SK-N-SH (cell line): Measurements from ENCODE around the gene FAM89B. TPM values are rescaled to one million over a fixed set of nuclear protein-coding genes. Genes with fewer than 3 reads are reported as not detected.

Experiments
- CTCF ChIA-PET: fragments of 300-600, 350-600 bp; formaldehyde crosslinking; extraction: SDS; loops from one replicate; lab custom pipeline; 2021; lab: Yijun Ruan, JAX
- POLR2A ChIA-PET: fragments of 350-600 bp; sonication (Branson Sonifier 250); formaldehyde crosslinking; extraction: SDS; loops from one replicate; lab custom pipeline; 2020; ENCODE audit warnings: antibody characterized with exemption, inconsistent platforms; lab: Yijun Ruan, JAX
- DNase-seq: peaks from one replicate; pipeline ENCODE4 v3.0.0; 2012
- H2AFZ ChIP-seq: fragments of 200-600 bp; sonication (generic); 2 replicates; pipeline ENCODE4 v1.8.1; 2016; ENCODE audit warnings: antibody characterized with exemption, mild to moderate bottlenecking, low read depth
- H3F3A ChIP-seq: fragments of 200-600 bp; sonication (generic); replicated peaks from 2 replicates; pipeline ENCODE3; 2016; ENCODE audit warnings: antibody characterized with exemption, mild to moderate bottlenecking; ENCODE audit not compliant: insufficient read depth
- H3K27ac ChIP-seq, 2 experiments: fragments of 200-500 bp in 1 of 2; fragments of 200-600 bp in 1 of 2; sonication (Bioruptor generic) in 1 of 2; sonication (generic), shearing (Covaris generic) in 1 of 2; 2 replicates each; pipeline versions ENCODE4 v1.5.1 to v1.6.1; 2014 to 2016; ENCODE audit warnings: low read depth in 2 of 2, inconsistent platforms in 1 of 2, low read length in 1 of 2, mild to moderate bottlenecking in 1 of 2, mixed read lengths in 1 of 2
- H3K27me3 ChIP-seq: fragments of 200-600 bp; sonication (generic), shearing (Covaris generic); 2 replicates; pipeline ENCODE4 v1.6.1; 2016; ENCODE audit warnings: mixed run types; ENCODE audit not compliant: insufficient read depth
- H3K36me3 ChIP-seq, 2 experiments: fragments of 200-500 bp in 1 of 2; fragments of 200-600 bp in 1 of 2; sonication (Bioruptor generic) in 1 of 2; sonication (generic) in 1 of 2; replicated peaks in 1 of 2; 2 replicates each; pipeline versions ENCODE3 to v1.5.1; 2014 to 2016; ENCODE audit warnings: low read length in 1 of 2, mild to moderate bottlenecking in 1 of 2; ENCODE audit not compliant: insufficient read depth in 2 of 2, control insufficient read depth in 1 of 2
- H3K4me1 ChIP-seq, 2 experiments: fragments of 200-500 bp in 1 of 2; fragments of 200-600 bp in 1 of 2; sonication (Bioruptor generic) in 1 of 2; sonication (generic), shearing (Covaris generic) in 1 of 2; 2 replicates each; pipeline versions ENCODE4 v1.5.1 to v1.6.1; 2014 to 2016; ENCODE audit warnings: low read depth in 1 of 2, low read length in 1 of 2, mixed run types in 1 of 2; ENCODE audit not compliant: insufficient read depth in 2 of 2, control insufficient read depth in 1 of 2
- H3K4me2 ChIP-seq: fragments of 200-600 bp; sonication (generic), shearing (Covaris generic); 2 replicates; pipeline ENCODE4 v1.6.1; 2017; ENCODE audit warnings: mixed run types
- H3K4me3 ChIP-seq, 2 experiments: fragments of 200-500 bp in 1 of 2; fragments of 200-600 bp in 1 of 2; sonication (Bioruptor generic) in 1 of 2; sonication (generic), shearing (Covaris generic) in 1 of 2; 2 replicates each; pipeline versions ENCODE4 v1.5.1 to v1.8.1; 2014 to 2016; ENCODE audit warnings: low read depth in 2 of 2, inconsistent platforms in 1 of 2, low read length in 1 of 2, mild to moderate bottlenecking in 1 of 2, mixed read lengths in 1 of 2, moderate library complexity in 1 of 2
- H3K79me2 ChIP-seq: fragments of 200-600 bp; sonication (generic); 2 replicates; pipeline ENCODE4 v1.8.1; 2017; ENCODE audit warnings: mild to moderate bottlenecking; ENCODE audit not compliant: insufficient read depth
- H3K9ac ChIP-seq: fragments of 200-600 bp; sonication (generic); 2 replicates; pipeline ENCODE4 v1.6.1; 2017; ENCODE audit warnings: mixed run types
- H3K9me2 ChIP-seq: fragments of 200-600 bp; sonication (generic); 2 replicates; pipeline ENCODE4 v1.6.1; 2017; ENCODE audit warnings: mixed run types
- H3K9me3 ChIP-seq: fragments of 200-600 bp; sonication (generic); 2 replicates; pipeline ENCODE4 v1.6.1; 2017; ENCODE audit warnings: mixed run types, mild to moderate bottlenecking, moderate library complexity
- H4K20me1 ChIP-seq: fragments of 200-600 bp; sonication (generic); 2 replicates; pipeline ENCODE4 v1.6.1; 2017; ENCODE audit warnings: mild to moderate bottlenecking, mixed run types; ENCODE audit not compliant: insufficient read depth
- EZH2phosphoT487 ChIP-seq: fragments of 200-600 bp; sonication (generic); IDR thresholded peaks from 2 replicates; pipeline ENCODE4 v1.6.1; 2017; ENCODE audit warnings: low read depth, mixed run types, mild to moderate bottlenecking, antibody characterized with exemption, moderate library complexity, borderline replicate concordance
- FOXJ3 ChIP-seq: sonication (generic); formaldehyde crosslinking; IDR thresholded peaks from 2 replicates; pipeline ENCODE4 v1.5.1; 2020; ENCODE audit warnings: mild to moderate bottlenecking, missing genetic modification reagents
- FOXM1 ChIP-seq: IDR thresholded peaks from 2 replicates; pipeline ENCODE4 v1.4.0; 2012; ENCODE audit warnings: low read depth, mild to moderate bottlenecking
- MEF2A ChIP-seq: IDR thresholded peaks from 2 replicates; pipeline ENCODE4 v1.4.0; 2012; ENCODE audit warnings: low read depth, borderline replicate concordance
- MXI1 ChIP-seq: IDR thresholded peaks from 2 replicates; pipeline ENCODE4 v1.6.1; 2012; ENCODE audit warnings: mild to moderate bottlenecking, low read depth, low read length, improper control_type of control experiment
- NFIC ChIP-seq: IDR thresholded peaks from 2 replicates; pipeline ENCODE4 v1.4.0; 2012; ENCODE audit warnings: borderline replicate concordance
- RCOR1 ChIP-seq: fragments of 150-350 bp; IDR thresholded peaks from 2 replicates; pipeline ENCODE4 v1.6.1; 2017; ENCODE audit warnings: antibody characterized with exemption, low read length
- RFX5 ChIP-seq: IDR thresholded peaks from 2 replicates; pipeline ENCODE4 v1.6.1; 2012; ENCODE audit warnings: mild to moderate bottlenecking, improper control_type of control experiment, low read length
- TAF1 ChIP-seq: IDR thresholded peaks from 2 replicates; pipeline ENCODE4 v1.6.1; 2012; ENCODE audit warnings: low read depth, mild to moderate bottlenecking, low read length, moderate library complexity, borderline replicate concordance
- TCF12 ChIP-seq: IDR thresholded peaks from 2 replicates; pipeline ENCODE4 v1.4.0; 2012
- TEAD4 ChIP-seq: IDR thresholded peaks from 2 replicates; pipeline ENCODE4 v1.4.0; 2012; ENCODE audit warnings: mild to moderate bottlenecking, borderline replicate concordance; ENCODE audit not compliant: insufficient read depth
- whole genome bisulfite sequencing: methylation state at CpG from one replicate; pipeline ENCODE4 v1.1.6; 2017; ENCODE audit warnings: low lambda C conversion rate; 5-methylcytosine and 5-hydroxymethylcytosine counted together
- polyA plus RNA-seq, 3 experiments: library from polyadenylated mRNA; depleted of rRNA; stranded (reverse); fragments of >200 nt; gene quantifications; 2 replicates each; pipeline ENCODE4 v1.2.3, GENCODE V29; 2012
- TF ChIP-seq, protein P1 (sequence below): fragments of 200-600 bp; sonication (generic); IDR thresholded peaks from 2 replicates; pipeline ENCODE4 v1.6.1; 2017; ENCODE audit warnings: antibody characterized with exemption, mild to moderate bottlenecking, moderate library complexity
- TF ChIP-seq, protein P2 (sequence below): IDR thresholded peaks from 2 replicates; pipeline ENCODE4 v1.4.0; 2012; ENCODE audit warnings: low read depth
- TF ChIP-seq, protein P3 (sequence below): fragments of 150-350 bp; IDR thresholded peaks from 2 replicates; pipeline ENCODE4 v1.6.1; 2017; ENCODE audit warnings: antibody characterized with exemption, low read length, low read depth, borderline replicate concordance
- TF ChIP-seq, protein P4 (sequence below): IDR thresholded peaks from 2 replicates; pipeline ENCODE4 v1.6.1; 2012; ENCODE audit warnings: mild to moderate bottlenecking, low read depth, low read length, moderate library complexity
- TF ChIP-seq, protein P5 (sequence below): IDR thresholded peaks from 2 replicates; pipeline ENCODE4; 2012

Gene FAM89B
- polyA plus RNA-seq, 1 of the 3 experiments (the other 2 are of a cell fraction) = 65.3 TPM

DNA sequence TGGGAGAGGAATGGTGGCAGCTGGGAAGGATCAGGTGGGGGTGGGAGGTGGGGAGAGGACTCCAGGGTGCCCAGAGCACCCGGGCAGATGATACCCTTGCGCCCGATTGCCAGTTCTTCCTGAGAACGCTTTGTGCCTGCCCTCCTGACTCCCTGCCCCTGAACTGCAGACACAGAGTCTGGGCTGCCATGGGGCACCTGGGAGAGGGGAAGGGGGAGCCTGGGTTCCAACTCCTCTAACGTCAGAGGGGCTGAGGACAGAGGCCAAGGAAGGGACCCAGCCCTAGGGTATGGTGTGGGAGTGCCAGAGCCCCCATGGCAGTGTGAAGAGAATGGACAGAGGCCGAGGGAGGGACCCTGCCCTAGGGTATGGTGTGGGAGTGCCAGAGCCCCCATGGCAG is 24.2 kb downstream of the FAM89B start:
- no peak for TF ChIP-seq FOXJ3
- TF ChIP-seq, protein P1, sequence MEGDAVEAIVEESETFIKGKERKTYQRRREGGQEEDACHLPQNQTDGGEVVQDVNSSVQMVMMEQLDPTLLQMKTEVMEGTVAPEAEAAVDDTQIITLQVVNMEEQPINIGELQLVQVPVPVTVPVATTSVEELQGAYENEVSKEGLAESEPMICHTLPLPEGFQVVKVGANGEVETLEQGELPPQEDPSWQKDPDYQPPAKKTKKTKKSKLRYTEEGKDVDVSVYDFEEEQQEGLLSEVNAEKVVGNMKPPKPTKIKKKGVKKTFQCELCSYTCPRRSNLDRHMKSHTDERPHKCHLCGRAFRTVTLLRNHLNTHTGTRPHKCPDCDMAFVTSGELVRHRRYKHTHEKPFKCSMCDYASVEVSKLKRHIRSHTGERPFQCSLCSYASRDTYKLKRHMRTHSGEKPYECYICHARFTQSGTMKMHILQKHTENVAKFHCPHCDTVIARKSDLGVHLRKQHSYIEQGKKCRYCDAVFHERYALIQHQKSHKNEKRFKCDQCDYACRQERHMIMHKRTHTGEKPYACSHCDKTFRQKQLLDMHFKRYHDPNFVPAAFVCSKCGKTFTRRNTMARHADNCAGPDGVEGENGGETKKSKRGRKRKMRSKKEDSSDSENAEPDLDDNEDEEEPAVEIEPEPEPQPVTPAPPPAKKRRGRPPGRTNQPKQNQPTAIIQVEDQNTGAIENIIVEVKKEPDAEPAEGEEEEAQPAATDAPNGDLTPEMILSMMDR = no peak
- no peak for TF ChIP-seq MEF2A
- TF ChIP-seq RCOR1 = no peak
- TF ChIP-seq RFX5 = no peak
- TF ChIP-seq TCF12 = no peak
- TF ChIP-seq MXI1 = no peak
- Histone ChIP-seq H3F3A (no peaks in the 10 kb centered on the region), H3K9ac (no peak overlapping the region), H3K79me2 (no peaks in the 10 kb centered on the region), H3K27me3 (no peaks in the 10 kb centered on the region), H2AFZ (no peak overlapping the region), H4K20me1 (no peaks in the 10 kb centered on the region), H3K9me2 (no peaks in the 10 kb centered on the region), H3K4me3 (no peak overlapping the region), H3K4me1 (peaks cover 0 to 12% of the 10 kb centered on the region in 2 experiments; a peak in 1 of 4 replicates), H3K9me3 (no peaks in the 10 kb centered on the region), H3K27ac (no peak overlapping the region), H3K4me2 (no peak overlapping the region), H3K36me3 (peaks cover 12 to 29% of the 10 kb centered on the region in 2 experiments)
- POLR2A ChIA-PET = interaction anchor here (1.6 kb wide), 1 partner anchor 8 kb away, joined by 4 read pairs; no protein-coding TSS in a partner anchor
- 88% methylated on average over 4 of the region's 6 CpGs for WGBS
- CTCF ChIA-PET = interaction anchor here (1.4 to 12.8 kb wide), 3 partner anchors 8 to 56 kb away, joined by 3 to 216 read pairs (median 122); partner anchors contain the start of genes EHBP1L1 and FAM89B
- DNase-seq = no peak

DNA sequence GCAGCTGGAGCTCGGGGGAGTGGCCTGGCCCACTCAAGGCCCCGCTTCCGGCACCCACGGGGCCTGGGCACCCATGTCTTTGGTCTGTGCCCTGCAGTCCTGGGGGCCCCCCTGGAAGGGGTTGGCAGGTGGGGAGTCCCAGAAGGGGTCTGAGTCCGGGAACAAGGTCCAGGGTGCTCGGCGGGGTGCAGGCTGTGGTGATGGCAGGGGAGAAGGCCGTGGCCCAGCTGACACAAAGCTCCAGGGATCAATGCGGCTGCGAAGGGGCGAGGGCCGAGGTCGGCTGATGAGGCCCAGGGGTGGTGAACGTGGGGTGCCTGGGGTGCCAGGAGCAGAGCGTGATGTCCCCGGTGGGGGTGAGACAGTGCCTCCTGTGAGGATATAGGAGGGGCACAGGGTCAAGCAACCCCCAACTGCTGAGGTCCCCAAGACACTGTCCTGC is 25.9 kb downstream of the FAM89B start:
- Histone ChIP-seq H3K4me1 (peaks cover 0 to 8% of the 10 kb centered on the region in 2 experiments; a peak in 1 of 4 replicates), H4K20me1 (no peaks in the 10 kb centered on the region), H3K36me3 (peaks cover 20 to 21% of the 10 kb centered on the region in 2 experiments), H3K9ac (no peak overlapping the region), H3K4me3 (no peak overlapping the region), H3K27me3 (no peaks in the 10 kb centered on the region), H3K27ac (no peak overlapping the region), H3K79me2 (no peaks in the 10 kb centered on the region), H3F3A (peaks cover 3% of the 10 kb centered on the region), H3K9me3 (no peaks in the 10 kb centered on the region), H2AFZ (no peak overlapping the region), H3K4me2 (no peak overlapping the region), H3K9me2 (no peaks in the 10 kb centered on the region)
- DNase-seq = peak; percentile 29
- 96% methylated on average over 12 of the region's 16 CpGs for WGBS
- ChIA-PET CTCF (no interaction called here), POLR2A (interaction anchor here (0.9 kb wide), 1 partner anchor 9 kb away, joined by 3 read pairs; no protein-coding TSS in a partner anchor)
- TF ChIP-seq NFIC (no peak), TAF1 (no peak), MXI1 (no peak), RCOR1 (no peak), FOXM1 (no peak), TEAD4 (no peak), EZH2phosphoT487 (no peak), RFX5 (no peak)
- TF ChIP-seq, protein P2, sequence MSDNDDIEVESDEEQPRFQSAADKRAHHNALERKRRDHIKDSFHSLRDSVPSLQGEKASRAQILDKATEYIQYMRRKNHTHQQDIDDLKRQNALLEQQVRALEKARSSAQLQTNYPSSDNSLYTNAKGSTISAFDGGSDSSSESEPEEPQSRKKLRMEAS = no peak
- TF ChIP-seq, protein P1 = no peak
- TF ChIP-seq, protein P3, sequence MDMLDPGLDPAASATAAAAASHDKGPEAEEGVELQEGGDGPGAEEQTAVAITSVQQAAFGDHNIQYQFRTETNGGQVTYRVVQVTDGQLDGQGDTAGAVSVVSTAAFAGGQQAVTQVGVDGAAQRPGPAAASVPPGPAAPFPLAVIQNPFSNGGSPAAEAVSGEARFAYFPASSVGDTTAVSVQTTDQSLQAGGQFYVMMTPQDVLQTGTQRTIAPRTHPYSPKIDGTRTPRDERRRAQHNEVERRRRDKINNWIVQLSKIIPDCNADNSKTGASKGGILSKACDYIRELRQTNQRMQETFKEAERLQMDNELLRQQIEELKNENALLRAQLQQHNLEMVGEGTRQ = no peak
- TF ChIP-seq, protein P4, sequence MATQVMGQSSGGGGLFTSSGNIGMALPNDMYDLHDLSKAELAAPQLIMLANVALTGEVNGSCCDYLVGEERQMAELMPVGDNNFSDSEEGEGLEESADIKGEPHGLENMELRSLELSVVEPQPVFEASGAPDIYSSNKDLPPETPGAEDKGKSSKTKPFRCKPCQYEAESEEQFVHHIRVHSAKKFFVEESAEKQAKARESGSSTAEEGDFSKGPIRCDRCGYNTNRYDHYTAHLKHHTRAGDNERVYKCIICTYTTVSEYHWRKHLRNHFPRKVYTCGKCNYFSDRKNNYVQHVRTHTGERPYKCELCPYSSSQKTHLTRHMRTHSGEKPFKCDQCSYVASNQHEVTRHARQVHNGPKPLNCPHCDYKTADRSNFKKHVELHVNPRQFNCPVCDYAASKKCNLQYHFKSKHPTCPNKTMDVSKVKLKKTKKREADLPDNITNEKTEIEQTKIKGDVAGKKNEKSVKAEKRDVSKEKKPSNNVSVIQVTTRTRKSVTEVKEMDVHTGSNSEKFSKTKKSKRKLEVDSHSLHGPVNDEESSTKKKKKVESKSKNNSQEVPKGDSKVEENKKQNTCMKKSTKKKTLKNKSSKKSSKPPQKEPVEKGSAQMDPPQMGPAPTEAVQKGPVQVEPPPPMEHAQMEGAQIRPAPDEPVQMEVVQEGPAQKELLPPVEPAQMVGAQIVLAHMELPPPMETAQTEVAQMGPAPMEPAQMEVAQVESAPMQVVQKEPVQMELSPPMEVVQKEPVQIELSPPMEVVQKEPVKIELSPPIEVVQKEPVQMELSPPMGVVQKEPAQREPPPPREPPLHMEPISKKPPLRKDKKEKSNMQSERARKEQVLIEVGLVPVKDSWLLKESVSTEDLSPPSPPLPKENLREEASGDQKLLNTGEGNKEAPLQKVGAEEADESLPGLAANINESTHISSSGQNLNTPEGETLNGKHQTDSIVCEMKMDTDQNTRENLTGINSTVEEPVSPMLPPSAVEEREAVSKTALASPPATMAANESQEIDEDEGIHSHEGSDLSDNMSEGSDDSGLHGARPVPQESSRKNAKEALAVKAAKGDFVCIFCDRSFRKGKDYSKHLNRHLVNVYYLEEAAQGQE = no peak
- TF ChIP-seq, protein P5, sequence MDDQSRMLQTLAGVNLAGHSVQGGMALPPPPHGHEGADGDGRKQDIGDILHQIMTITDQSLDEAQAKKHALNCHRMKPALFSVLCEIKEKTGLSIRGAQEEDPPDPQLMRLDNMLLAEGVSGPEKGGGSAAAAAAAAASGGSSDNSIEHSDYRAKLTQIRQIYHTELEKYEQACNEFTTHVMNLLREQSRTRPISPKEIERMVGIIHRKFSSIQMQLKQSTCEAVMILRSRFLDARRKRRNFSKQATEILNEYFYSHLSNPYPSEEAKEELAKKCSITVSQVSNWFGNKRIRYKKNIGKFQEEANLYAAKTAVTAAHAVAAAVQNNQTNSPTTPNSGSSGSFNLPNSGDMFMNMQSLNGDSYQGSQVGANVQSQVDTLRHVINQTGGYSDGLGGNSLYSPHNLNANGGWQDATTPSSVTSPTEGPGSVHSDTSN = no peak
